ENCODE data around the gene PTGS1.

The PTGS1 gene

GRCh38 chr9:122331523-122331927 lies 39.3 kb upstream of the PTGS1 start:
- Histone ChIP-seq H3K36me3 (no peaks in the 10 kb centered on the region), H3K27ac (no peak overlapping the region), H3K4me3 (ENCODE audit: low read depth, low read length) (no peak overlapping the region), H3K9me3 (ENCODE audit: severe bottlenecking) (no peaks in the 10 kb centered on the region), H3K27me3 (ENCODE audit: insufficient read depth, low read depth, severe bottlenecking) (no peaks in the 10 kb centered on the region)
- TF ChIP-seq CTCF (IDR thresholded peaks at IDR 0.05; ENCODE audit: low read depth, low read length) = no peak
- no peak for DNase-seq

- Histone ChIP-seq H3K4me3 (ENCODE audit: low read depth, low read length) (no peak overlapping the region), H3K27ac (no peak overlapping the region), H3K9me3 (ENCODE audit: severe bottlenecking) (no peaks in the 10 kb centered on the region), H3K36me3 (no peaks in the 10 kb centered on the region), H3K27me3 (ENCODE audit: insufficient read depth, low read depth, severe bottlenecking) (no peaks in the 10 kb centered on the region)
- DNase-seq = no peak
- TF ChIP-seq CTCF (IDR thresholded peaks at IDR 0.05; ENCODE audit: low read depth, low read length) = no peak
Observed at GRCh38 chr9:122332083-122332482, 38.7 kb upstream of the PTGS1 start.

GRCh38 chr9:122332644-122333043 lies 38.2 kb upstream of the PTGS1 start:
- Histone ChIP-seq H3K36me3 (no peaks in the 10 kb centered on the region), H3K27me3 (ENCODE audit: insufficient read depth, low read depth, severe bottlenecking) (no peaks in the 10 kb centered on the region), H3K9me3 (ENCODE audit: severe bottlenecking) (no peaks in the 10 kb centered on the region), H3K27ac (no peak overlapping the region), H3K4me3 (ENCODE audit: low read depth, low read length) (no peak overlapping the region)
- no peak for DNase-seq
- TF ChIP-seq CTCF (IDR thresholded peaks at IDR 0.05; ENCODE audit: low read depth, low read length) = no peak

GRCh38 chr9:122333169-122333808 lies 37.5 kb upstream of the PTGS1 start:
- H3K27me3 ChIP-seq (ENCODE audit: insufficient read depth, low read depth, severe bottlenecking) = no peaks in the 10 kb centered on the region
- H3K27ac ChIP-seq = no peak overlapping the region
- H3K4me3 ChIP-seq (ENCODE audit: low read depth, low read length) = no peak overlapping the region
- DNase-seq = no peak
- no peaks in the 10 kb centered on the region for H3K9me3 ChIP-seq (ENCODE audit: severe bottlenecking)
- TF ChIP-seq CTCF (IDR thresholded peaks at IDR 0.05; ENCODE audit: low read depth, low read length) = no peak
- H3K36me3 ChIP-seq = no peaks in the 10 kb centered on the region

GRCh38 chr9:122334916-122335315 lies 35.9 kb upstream of the PTGS1 start:
- Histone ChIP-seq H3K27me3 (ENCODE audit: insufficient read depth, low read depth, severe bottlenecking) (no peaks in the 10 kb centered on the region), H3K4me3 (ENCODE audit: low read depth, low read length) (no peak overlapping the region), H3K36me3 (no peaks in the 10 kb centered on the region), H3K27ac (no peak overlapping the region), H3K9me3 (ENCODE audit: severe bottlenecking) (no peaks in the 10 kb centered on the region)
- DNase-seq = no peak
- TF ChIP-seq CTCF (IDR thresholded peaks at IDR 0.05; ENCODE audit: low read depth, low read length) = no peak

- no peaks in the 10 kb centered on the region for H3K36me3 ChIP-seq
- H3K27me3 ChIP-seq (ENCODE audit: insufficient read depth, low read depth, severe bottlenecking) = no peaks in the 10 kb centered on the region
- no peak overlapping the region for H3K27ac ChIP-seq
- no peak for TF ChIP-seq CTCF (IDR thresholded peaks at IDR 0.05; ENCODE audit: low read depth, low read length)
- no peaks in the 10 kb centered on the region for H3K9me3 ChIP-seq (ENCODE audit: severe bottlenecking)
- H3K4me3 ChIP-seq (ENCODE audit: low read depth, low read length) = no peak overlapping the region
- no peak for DNase-seq
Observed at GRCh38 chr9:122336189-122336588, 34.6 kb upstream of the PTGS1 start.
